AG09309 (cell line): ENCODE results near the gene SPG11.

Experiments used
- DNase-seq: peaks from one replicate; pipeline ENCODE4 v3.0.0-alpha.2; 2010; ENCODE audit warnings: low read depth
- H3K4me3 ChIP-seq: 2 replicates; pipeline ENCODE4 v1.5.1; 2011; ENCODE audit warnings: mild to moderate bottlenecking, low read depth, low read length, moderate library complexity; ENCODE audit not compliant: control insufficient read depth
- CTCF ChIP-seq: IDR thresholded peaks from 2 replicates; pipeline ENCODE4 v1.5.1; 2011; ENCODE audit warnings: mild to moderate bottlenecking, low read depth, low read length, inconsistent platforms; ENCODE audit not compliant: insufficient read depth, control insufficient read depth; ENCODE audit errors: missing control alignments

The SPG11 gene

GRCh38 chr15:44585633-44586032, 77.8 kb downstream of the SPG11 start:
- TF ChIP-seq CTCF, result no peak
- no peak for DNase-seq
- H3K4me3 ChIP-seq, result no peak overlapping the region

GRCh38 chr15:44584162-44584749, 79.2 kb downstream of the SPG11 start:
- DNase-seq, result no peak
- peak; percentile 52 for TF ChIP-seq CTCF
- H3K4me3 ChIP-seq, result no peak overlapping the region

GRCh38 chr15:44580105-44580504, 83.4 kb downstream of the SPG11 start:
- no peak overlapping the region for H3K4me3 ChIP-seq
- no peak for TF ChIP-seq CTCF
- no peak for DNase-seq

- H3K4me3 ChIP-seq, result no peak overlapping the region
- no peak for DNase-seq
- no peak for TF ChIP-seq CTCF
Measured at GRCh38 chr15:44574734-44575133, 88.7 kb downstream of the SPG11 start.

GRCh38 chr15:44573386-44573785, 90.1 kb downstream of the SPG11 start:
- no peak for DNase-seq
- H3K4me3 ChIP-seq, result no peak overlapping the region
- TF ChIP-seq CTCF, result no peak

- DNase-seq, result no peak
- H3K4me3 ChIP-seq, result no peak overlapping the region
- TF ChIP-seq CTCF, result no peak
Measured at GRCh38 chr15:44570361-44570760, 93.1 kb downstream of the SPG11 start.

- H3K4me3 ChIP-seq, result no peak overlapping the region
- no peak for TF ChIP-seq CTCF
- no peak for DNase-seq
Measured at GRCh38 chr15:44569316-44569715, 94.1 kb downstream of the SPG11 start.
